Astrocyte (in vitro differentiated cells and primary cell): Measurements from ENCODE around the gene ZFP3.

Experiments used
- CTCF ChIP-seq: IDR thresholded peaks from 2 replicates; pipeline ENCODE4 v1.5.1; 2011; ENCODE audit warnings: low read depth, mild to moderate bottlenecking, inconsistent platforms, low read length, moderate library complexity; ENCODE audit not compliant: insufficient read depth
- EZH2 ChIP-seq: IDR thresholded peaks from 2 replicates; pipeline ENCODE4 v1.6.1; 2012; ENCODE audit warnings: mild to moderate bottlenecking, low read length, inconsistent platforms; ENCODE audit not compliant: insufficient read depth

- TF ChIP-seq CTCF: no peak
- TF ChIP-seq EZH2: no peak
These were observed 49.6 kb downstream of the ZFP3 start for GRCh38 chr17:5127910-5128309.
